SU-DHL-6 (cell line): ENCODE measurements around the gene CRKL.

ENCODE experiments used
- CTCF ChIP-seq: fragments of 200-600 bp; sonication (generic); IDR thresholded peaks from one replicate; pipeline ENCODE4 v1.5.1; 2017; ENCODE audit warnings: antibody characterized with exemption, mild to moderate bottlenecking, low read length, moderate library complexity; ENCODE audit not compliant: insufficient read depth, poor library complexity, severe bottlenecking
- EZH2phosphoT487 ChIP-seq: fragments of 200-600 bp; sonication (generic), shearing (Covaris generic); conservative IDR thresholded peaks from 2 replicates; pipeline ENCODE4 v1.6.1; 2018; ENCODE audit warnings: mild to moderate bottlenecking, antibody characterized with exemption, low read length, moderate library complexity, mixed read lengths

- TF ChIP-seq CTCF, result no peak
- TF ChIP-seq EZH2phosphoT487, result no peak
Observed at GRCh38 chr22:20988573-20989322, 71.5 kb downstream of the CRKL start.
